GM19397 (cell line): ENCODE data around the gene C1orf198.

Experiments
- ATAC-seq: cut with Tn5 transposase; IDR thresholded peaks from one replicate; pipeline ENCODE4 v1.9.1; 2021; ENCODE audit warnings: mild to moderate bottlenecking, moderate library complexity; ENCODE audit not compliant: unreplicated experiment

Gene C1orf198

GRCh38 chr1:230814949-230815692 lies 53.2 kb downstream of the C1orf198 start:
- no peak for ATAC-seq

GRCh38 chr1:230812568-230812967 lies 55.8 kb downstream of the C1orf198 start:
- ATAC-seq: no peak

- no peak for ATAC-seq
Measured at GRCh38 chr1:230809256-230809990, 58.9 kb downstream of the C1orf198 start.

GRCh38 chr1:230808281-230808872 lies 59.9 kb downstream of the C1orf198 start:
- no peak for ATAC-seq

GRCh38 chr1:230807561-230808280 lies 60.6 kb downstream of the C1orf198 start:
- no peak for ATAC-seq

GRCh38 chr1:230807029-230807428 lies 61.3 kb downstream of the C1orf198 start:
- ATAC-seq: no peak

- ATAC-seq: no peak
Measured at GRCh38 chr1:230806552-230806951, 61.8 kb downstream of the C1orf198 start.

- ATAC-seq: no peak
Measured at GRCh38 chr1:230804396-230804795, 63.9 kb downstream of the C1orf198 start.

GRCh38 chr1:230800891-230801840 lies 67.2 kb downstream of the C1orf198 start:
- ATAC-seq: no peak

GRCh38 chr1:230798491-230798890 lies 69.8 kb downstream of the C1orf198 start:
- no peak for ATAC-seq

GRCh38 chr1:230797942-230798365 lies 70.4 kb downstream of the C1orf198 start:
- no peak for ATAC-seq

- ATAC-seq: no peak
Measured at GRCh38 chr1:230797376-230797920, 70.9 kb downstream of the C1orf198 start.

GRCh38 chr1:230796626-230797025 lies 71.7 kb downstream of the C1orf198 start:
- no peak for ATAC-seq

- ATAC-seq: no peak
Measured at GRCh38 chr1:230794871-230795605, 73.3 kb downstream of the C1orf198 start.

GRCh38 chr1:230794431-230794830 lies 73.9 kb downstream of the C1orf198 start:
- ATAC-seq: no peak

- no peak for ATAC-seq
Measured at GRCh38 chr1:230793463-230793745, 74.9 kb downstream of the C1orf198 start.

GRCh38 chr1:230792691-230793462 lies 75.4 kb downstream of the C1orf198 start:
- no peak for ATAC-seq

GRCh38 chr1:230791986-230792564 lies 76.2 kb downstream of the C1orf198 start:
- no peak for ATAC-seq
